Measurements from ENCODE around the gene KRT85.
"Not testable (repeated sequence)": the region's sequence is repeated elsewhere in the genome, so short reads cannot be mapped to it uniquely, and the experiment has no call there.

KRT85 gene

GRCh38 chr12:52366738-52367485, at the start of gene KRT85:
TSS of gene KRT85 (minus strand) at chr12:52367481. CDS start at chr12:52367405, 76 bp downstream.
- no peak for FAIRE-seq

GRCh38 chr12:52416795-52417194, 49.5 kb upstream of the KRT85 start:
- no peak for FAIRE-seq

GRCh38 chr12:52415870-52416750, 48.8 kb upstream of the KRT85 start:
- no peak for FAIRE-seq

GRCh38 chr12:52414936-52415335, 47.7 kb upstream of the KRT85 start:
- no peak for FAIRE-seq

- no peak for FAIRE-seq
Observed at GRCh38 chr12:52413782-52414345, 46.6 kb upstream of the KRT85 start.

- no peak for FAIRE-seq
Observed at GRCh38 chr12:52413202-52413601, 45.9 kb upstream of the KRT85 start.

- FAIRE-seq: no peak
Observed at GRCh38 chr12:52411815-52412214, 44.5 kb upstream of the KRT85 start.

GRCh38 chr12:52410589-52411248, 43.4 kb upstream of the KRT85 start:
- not testable (repeated sequence) for FAIRE-seq

GRCh38 chr12:52407918-52408317, 40.6 kb upstream of the KRT85 start:
- FAIRE-seq: no peak

GRCh38 chr12:52405922-52406385, 38.7 kb upstream of the KRT85 start, which contains the start of gene KRT82:
TSS of gene KRT82 (minus strand) at chr12:52406335. CDS start at chr12:52406277, 58 bp downstream.
- no peak for FAIRE-seq

GRCh38 chr12:52404951-52405350, 37.7 kb upstream of the KRT85 start:
- no peak for FAIRE-seq

- FAIRE-seq: no peak
Observed at GRCh38 chr12:52403561-52403960, 36.3 kb upstream of the KRT85 start.

GRCh38 chr12:52402873-52403540, 35.7 kb upstream of the KRT85 start:
- FAIRE-seq: no peak

GRCh38 chr12:52402377-52402776, 35.1 kb upstream of the KRT85 start:
- FAIRE-seq: no peak

GRCh38 chr12:52401926-52402325, 34.6 kb upstream of the KRT85 start:
- FAIRE-seq: no peak

GRCh38 chr12:52401526-52401925, 34.2 kb upstream of the KRT85 start:
- no peak for FAIRE-seq

GRCh38 chr12:52400906-52401305, 33.6 kb upstream of the KRT85 start:
- FAIRE-seq: no peak

- no peak for FAIRE-seq
Observed at GRCh38 chr12:52399756-52400155, 32.5 kb upstream of the KRT85 start.

GRCh38 chr12:52398176-52398575, 30.9 kb upstream of the KRT85 start:
- no peak for FAIRE-seq

GRCh38 chr12:52396656-52397055, 29.4 kb upstream of the KRT85 start:
- no peak for FAIRE-seq

- no peak for FAIRE-seq
Observed at GRCh38 chr12:52395761-52396434, 28.6 kb upstream of the KRT85 start.
